Spleen (tissue), 11 donors: ENCODE data around the gene YY2. TPM values are rescaled to one million over a fixed set of nuclear protein-coding genes. Genes with fewer than 3 reads are reported as not detected.

Experiments
- DNase-seq: peaks from one replicate; pipeline ENCODE4 v3.0.0-alpha.2; 2020
- H3K27ac ChIP-seq, 8 donors: fragments of 200-600 bp; sonication (generic) in 7 of 8; 1 replicate in 4 of 8; 2 replicates in 4 of 8; pipeline versions ENCODE4 v1.5.0 to v1.8.0; 2016 to 2021; ENCODE audit warnings: inconsistent platforms in 4 of 8, mild to moderate bottlenecking in 4 of 8, moderate library complexity in 1 of 8
- H3K27me3 ChIP-seq, 7 donors: fragments of 200-600 bp; sonication (generic) in 6 of 7; replicated peaks in 1 of 7; 1 replicate in 4 of 7; 2 replicates in 3 of 7; pipeline versions ENCODE4 v1.5.0 to v1.8.0; 2016 to 2021; ENCODE audit warnings: inconsistent platforms in 3 of 7, mild to moderate bottlenecking in 1 of 7
- H3K36me3 ChIP-seq, 6 donors: fragments of 200-600 bp; sonication (generic) in 5 of 6; 1 replicate in 4 of 6; 2 replicates in 2 of 6; pipeline versions ENCODE4 v1.5.0 to v1.8.0; 2016 to 2021; ENCODE audit warnings: inconsistent platforms in 2 of 6
- H3K4me1 ChIP-seq, 6 donors: fragments of 200-600 bp; sonication (generic) in 5 of 6; 1 replicate in 3 of 6; 2 replicates in 3 of 6; pipeline versions ENCODE4 v1.5.0 to v1.8.0; 2016 to 2021; ENCODE audit warnings: inconsistent platforms in 3 of 6
- H3K4me3 ChIP-seq, 8 donors: fragments of 200-600 bp; sonication (generic) in 7 of 8; 1 replicate in 4 of 8; 2 replicates in 4 of 8; pipeline versions ENCODE4 v1.5.0 to v1.8.0; 2016 to 2021; ENCODE audit warnings: inconsistent platforms in 4 of 8, mild to moderate bottlenecking in 4 of 8, moderate library complexity in 2 of 8
- H3K9me3 ChIP-seq, 8 donors: fragments of 200-600 bp; sonication (generic) in 7 of 8; 1 replicate in 4 of 8; 2 replicates in 4 of 8; pipeline versions ENCODE4 v1.5.0 to v1.8.0; 2016 to 2021; ENCODE audit warnings: inconsistent platforms in 4 of 8
- CTCF ChIP-seq, 11 experiments: fragments of 200-600 bp in 7 of 11; fragments of 450-650 bp in 4 of 11; sonication (generic) in 4 of 11; IDR thresholded peaks in 8 of 11; conservative IDR thresholded peaks in 3 of 11; 1 replicate in 7 of 11; 2 replicates in 4 of 11; pipeline versions ENCODE4 v1.4.0 to v1.8.0; 2016 to 2021; ENCODE audit warnings: antibody characterized with exemption in 11 of 11, inconsistent platforms in 4 of 11, mild to moderate bottlenecking in 1 of 11
- POLR2A ChIP-seq, 3 donors: fragments of 450-650 bp; IDR thresholded peaks; one replicate each; pipeline ENCODE4 v1.5.1; 2017; ENCODE audit warnings: antibody characterized with exemption in 3 of 3, mild to moderate bottlenecking in 1 of 3
- POLR2AphosphoS5 ChIP-seq, 3 donors: sonication (generic); formaldehyde crosslinking; IDR thresholded peaks; one replicate each; pipeline ENCODE4 v1.5.1; 2017; ENCODE audit warnings: antibody characterized with exemption in 3 of 3
- WGBS, 5 donors: extraction: QIAGEN DNeasy Blood & Tissue Kit in 3 of 5; methylation state at CpG; one replicate each; pipeline versions ENCODE4 v1.1.5 to v1.1.7; 2013 to 2018; 5-methylcytosine and 5-hydroxymethylcytosine counted together
- intact Hi-C: fragments of 100-400 bp; cut with DNase I; formaldehyde crosslinking; loops from one replicate; pipeline ENCODE4 v1.15.0; 2023; ENCODE audit warnings: low total_unique reads
- polyA plus RNA-seq, 3 donors: library from polyadenylated mRNA; stranded (reverse); fragments of 200-250 nt; gene quantifications; one replicate each; pipeline ENCODE4 v1.2.1, GENCODE V29; 2013
- total RNA-seq, 7 donors: library from RNA; depleted of rRNA in 3 of 7; stranded (reverse); fragments of >200 nt in 3 of 7; fragmentation: NEBNext Ultra II Directional in 4 of 7; extraction: Animal tissue kit (Norgen Biotek cat#: 25700) in 4 of 7; gene quantifications; one replicate each; pipeline versions ENCODE4 v1.1.0 to v1.2.1, GENCODE V29; 2016 to 2021
- donor health status: healthy with polysubstance abuse.
- donor health status: DM: no; HTN: no; CAD: no; lungs with moderate emphysema.
- donor health status: DM: no; HTN: no; CAD: no.
- donor health status: Bipolar disorder and iron deficiency.
- donor health status: healthy.
- donor health status: DM: no; HTN: no; CAD: no.
- donor health status: DM: yes; HTN: yes; CAD: no.

Gene YY2
- total and polyA plus RNA-seq, 10 donors: 0.28 to 5.7 (median 2.2) TPM

- DNase-seq: no peak
- no peak for TF ChIP-seq POLR2A (IDR thresholded peaks at IDR 0.05)
- no peak for TF ChIP-seq POLR2AphosphoS5 (IDR thresholded peaks at IDR 0.05)
- no peak for TF ChIP-seq CTCF (IDR thresholded peaks at IDR 0.05 in 8 of 11, conservative IDR thresholded peaks at IDR 0.05 in 3 of 11)
- no peak overlapping the region for H3K27ac ChIP-seq
- intact Hi-C loops: no loop called here
- H3K4me1 ChIP-seq: no peaks in the 10 kb centered on the region
- H3K9me3 ChIP-seq: peaks cover 0 to 11% (median 0%) of the 10 kb centered on the region in 8 donors
- peaks cover 0 to 51% (median 7%) of the 10 kb centered on the region in 6 donors for H3K36me3 ChIP-seq
- H3K27me3 ChIP-seq: no peaks in the 10 kb centered on the region
- H3K4me3 ChIP-seq: no peak overlapping the region
Observed at GRCh38 chrX:21853578-21853977, 2.2 kb upstream of the YY2 start.

GRCh38 chrX:21856504-21856903 is 717 bp downstream of the YY2 start:
- H3K4me3 ChIP-seq: no peak overlapping the region
- TF ChIP-seq CTCF (IDR thresholded peaks at IDR 0.05 in 8 of 11, conservative IDR thresholded peaks at IDR 0.05 in 3 of 11): no peak
- TF ChIP-seq POLR2AphosphoS5 (IDR thresholded peaks at IDR 0.05): no peak
- no peak for TF ChIP-seq POLR2A (IDR thresholded peaks at IDR 0.05)
- peaks cover 0 to 11% (median 0%) of the 10 kb centered on the region in 8 donors for H3K9me3 ChIP-seq
- no peaks in the 10 kb centered on the region for H3K27me3 ChIP-seq
- peaks cover 0 to 46% (median 7%) of the 10 kb centered on the region in 6 donors for H3K36me3 ChIP-seq
- intact Hi-C loops: no loop called here
- no peak overlapping the region for H3K27ac ChIP-seq
- peak; percentile 56 for DNase-seq
- no peaks in the 10 kb centered on the region for H3K4me1 ChIP-seq
- WGBS, 5 donors: 85 to 95% (median 93%) methylated on average over 7 to 21 of the region's 21 CpGs

GRCh38 chrX:21863241-21863640 is 7.5 kb downstream of the YY2 start:
- Histone ChIP-seq H3K27ac (no peak overlapping the region), H3K4me1 (no peaks in the 10 kb centered on the region), H3K36me3 (no peaks in the 10 kb centered on the region), H3K9me3 (no peaks in the 10 kb centered on the region), H3K27me3 (no peaks in the 10 kb centered on the region), H3K4me3 (no peak overlapping the region)
- intact Hi-C loops: no loop called here
- WGBS, 5 donors: 88 to 100% (median 94%) methylated on average over 1 of the region's 1 CpG
- DNase-seq: no peak
- TF ChIP-seq CTCF (IDR thresholded peaks at IDR 0.05 in 8 of 11, conservative IDR thresholded peaks at IDR 0.05 in 3 of 11) (no peak), POLR2AphosphoS5 (IDR thresholded peaks at IDR 0.05) (no peak), POLR2A (IDR thresholded peaks at IDR 0.05) (no peak)

- Histone ChIP-seq H3K4me3 (no peak overlapping the region), H3K27me3 (no peaks in the 10 kb centered on the region), H3K27ac (no peak overlapping the region), H3K4me1 (no peaks in the 10 kb centered on the region), H3K9me3 (no peaks in the 10 kb centered on the region), H3K36me3 (peaks cover 0 to 9% (median 0%) of the 10 kb centered on the region in 6 donors)
- TF ChIP-seq POLR2AphosphoS5 (IDR thresholded peaks at IDR 0.05) (no peak), CTCF (IDR thresholded peaks at IDR 0.05 in 8 of 11, conservative IDR thresholded peaks at IDR 0.05 in 3 of 11) (no peak), POLR2A (IDR thresholded peaks at IDR 0.05) (no peak)
- no peak for DNase-seq
- intact Hi-C loops: no loop called here
Observed at GRCh38 chrX:21865436-21865835, 9.6 kb downstream of the YY2 start.
